A549 (cell line): Measurements from ENCODE around the gene GRID1.

Source experiments
- BHLHE40 ChIP-seq: IDR thresholded peaks from 2 replicates; pipeline ENCODE4 v1.6.1; 2012; ENCODE audit warnings: low read depth, low read length, inconsistent platforms
- CBX2 ChIP-seq: fragments of 200-600 bp; sonication (generic); IDR thresholded peaks from 2 replicates; pipeline ENCODE4 v1.6.1; 2016; ENCODE audit warnings: low read depth, mild to moderate bottlenecking, borderline replicate concordance
- CTCF ChIP-seq: fragments of >200 bp; sonication (Bioruptor Twin); formaldehyde crosslinking; IDR thresholded peaks from 3 replicates; pipeline ENCODE4 v1.5.1; 2016
- MYC ChIP-seq: IDR thresholded peaks from 2 replicates; pipeline ENCODE4 v1.6.1; 2012; ENCODE audit warnings: mild to moderate bottlenecking, inconsistent platforms, low read length, improper control_type of control experiment, borderline replicate concordance
- POLR2A ChIP-seq: IDR thresholded peaks from 2 replicates; pipeline ENCODE4 v1.6.1; 2012; ENCODE audit warnings: mild to moderate bottlenecking, low read length
- RCOR1 ChIP-seq: fragments of 150-350 bp; IDR thresholded peaks from 2 replicates; pipeline ENCODE4 v1.6.1; 2014; ENCODE audit warnings: antibody characterized with exemption, low read length, low read depth
- TP53 ChIP-seq: fragments of 250-450 bp; sonication (Bioruptor Pico); IDR thresholded peaks from 2 replicates; pipeline ENCODE4 v1.5.0; 2021; ENCODE audit warnings: mild to moderate bottlenecking, moderate library complexity

DNA sequence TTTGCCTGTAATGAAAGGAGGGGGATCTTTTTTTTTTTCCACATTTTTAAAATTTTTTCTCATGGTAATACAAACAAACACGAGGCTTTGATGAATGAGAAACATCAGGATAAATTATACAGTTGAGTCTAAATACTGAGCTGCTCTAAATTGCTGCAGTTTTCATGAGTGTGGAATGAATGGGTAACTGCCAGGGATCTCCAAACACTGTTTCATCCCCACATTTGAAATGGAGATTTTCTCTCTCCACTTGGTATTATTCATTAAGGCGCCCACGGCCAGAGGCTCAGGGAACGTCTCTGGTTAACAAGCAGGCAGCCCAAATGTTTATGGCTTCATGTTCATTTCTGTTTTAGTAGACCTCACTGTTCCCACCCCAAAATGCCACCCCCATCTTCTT, 717.1 kb downstream of the GRID1 start:
- TF ChIP-seq TP53 (CRISPR knock-in tag) (no peak), CTCF (no peak), POLR2A (no peak), MYC (no peak), CBX2 (no peak), RCOR1 (no peak), BHLHE40 (no peak)
